K562 (cell line): Measurements from ENCODE around the gene FAM131C. TPM values are rescaled to one million over a fixed set of nuclear protein-coding genes. Genes with fewer than 3 reads are reported as not detected.
A peak's percentile ranks its signal among the peaks of the same experiment; 100 is the strongest.

Experiments
- ATAC-seq: fragments of 200-7000 bp; cut with Tn5 transposase; 3 replicates; pipeline ENCODE4 v1.9.1; 2020; ENCODE audit warnings: moderate library complexity
- BruUV-seq: library from RNA; stranded (reverse); fragments of 400-500 nt; replicated peaks from 2 replicates; lab custom pipeline; 2021; lab: Mats Ljungman, UMichigan
- CTCF ChIA-PET: fragments of 300-600 bp; formaldehyde crosslinking; extraction: SDS; loops from one replicate; lab custom pipeline; 2021; ENCODE audit warnings: low intra/inter-chr PET ratio; lab: Yijun Ruan, JAX
- POLR2A ChIA-PET: fragments of 300-600, 350-650 bp; sonication (Branson Sonifier 250); formaldehyde crosslinking; extraction: SDS; loops from one replicate; lab custom pipeline; 2021; ENCODE audit warnings: antibody characterized with exemption, inconsistent platforms; lab: Yijun Ruan, JAX
- DNase-seq, 4 experiments: peaks; one replicate each; pipeline versions ENCODE4 v3.0.0 to v3.0.0-alpha.2; 2011 to 2018; ENCODE audit warnings: low spot score in 3 of 4, mixed read lengths in 3 of 4; ENCODE audit errors: extremely low read depth in 1 of 4
- FAIRE-seq: peaks from 2 replicates; lab custom pipeline; 2011; peaks lifted over from hg19 to GRCh38; lab: Jason Lieb, UNC
- H2AFZ ChIP-seq: 2 replicates; pipeline ENCODE4 v1.6.0; 2011; ENCODE audit warnings: low read depth, low read length, control low read depth, inconsistent platforms
- H3K27ac ChIP-seq: fragments of 200-600 bp; 3 replicates; pipeline ENCODE4 v1.8.0; 2011; ENCODE audit warnings: low read depth, mild to moderate bottlenecking, control low read depth, inconsistent platforms, low read length, moderate library complexity, mixed read lengths; ENCODE audit errors: extremely low read depth
- H3K27me3 ChIP-seq, 2 experiments: fragments of 300-600 bp in 1 of 2; 2 replicates in 1 of 2; 3 replicates in 1 of 2; pipeline versions ENCODE4 v1.6.0 to v1.8.0; 2011; ENCODE audit warnings: inconsistent platforms in 2 of 2, low read length in 2 of 2, mild to moderate bottlenecking in 1 of 2, mixed read lengths in 1 of 2, moderate library complexity in 1 of 2; ENCODE audit not compliant: control insufficient read depth in 2 of 2, insufficient read depth in 2 of 2
- H3K36me3 ChIP-seq: fragments of 300-600 bp; 3 replicates; pipeline ENCODE4 v1.8.0; 2011; ENCODE audit warnings: mild to moderate bottlenecking, low read length, inconsistent platforms; ENCODE audit not compliant: control insufficient read depth, insufficient read depth
- H3K4me1 ChIP-seq, 2 experiments: fragments of 200-600 bp in 1 of 2; replicated peaks in 1 of 2; 2 replicates in 1 of 2; 3 replicates in 1 of 2; pipeline versions ENCODE4 v1.5.1 to v1.8.0; 2011; ENCODE audit warnings: inconsistent platforms in 2 of 2, low read length in 2 of 2, mild to moderate bottlenecking in 1 of 2, mixed read lengths in 1 of 2, moderate library complexity in 1 of 2; ENCODE audit not compliant: control insufficient read depth in 2 of 2, insufficient read depth in 2 of 2
- H3K4me2 ChIP-seq: 2 replicates; pipeline ENCODE4 v1.6.1; 2011; ENCODE audit warnings: low read length, control low read depth, inconsistent platforms, mixed read lengths; ENCODE audit not compliant: insufficient read depth
- H3K4me3 ChIP-seq: fragments of 200-600 bp; sonication (generic), shearing (Covaris generic); 2 replicates; pipeline ENCODE4 v1.5.1; 2016; ENCODE audit warnings: control low read depth, inconsistent platforms
- H3K79me2 ChIP-seq: fragments of 200-600 bp; 3 replicates; pipeline ENCODE4 v1.8.0; 2011; ENCODE audit warnings: low read length, inconsistent platforms; ENCODE audit not compliant: control insufficient read depth, insufficient read depth
- H3K9ac ChIP-seq, 2 experiments: 2 replicates each; pipeline versions ENCODE4 v1.6.0 to v1.6.1; 2011; ENCODE audit warnings: low read depth in 2 of 2, low read length in 2 of 2, control low read depth in 1 of 2, inconsistent platforms in 1 of 2, mild to moderate bottlenecking in 1 of 2, mixed read lengths in 1 of 2; ENCODE audit not compliant: insufficient read depth in 1 of 2
- H3K9me1 ChIP-seq: one replicate; pipeline ENCODE4 v1.6.0; 2011; ENCODE audit warnings: inconsistent platforms, mild to moderate bottlenecking, low read length, moderate library complexity; ENCODE audit not compliant: control insufficient read depth, insufficient read depth
- H3K9me3 ChIP-seq: replicated peaks from 2 replicates; pipeline ENCODE4 v1.5.1; 2011; ENCODE audit warnings: low read depth, low read length, inconsistent platforms; ENCODE audit not compliant: control insufficient read depth, insufficient read depth
- H4K20me1 ChIP-seq: replicated peaks from 2 replicates; pipeline ENCODE4 v1.6.1; 2011; ENCODE audit warnings: low read length, inconsistent platforms, mixed read lengths; ENCODE audit not compliant: control insufficient read depth, insufficient read depth
- COPS2 ChIP-seq: fragments of 450-650 bp; conservative IDR thresholded peaks from 2 replicates; pipeline ENCODE4 v1.6.1; 2016; ENCODE audit warnings: mild to moderate bottlenecking, moderate library complexity
- DIDO1 ChIP-seq: fragments of 450-650 bp; IDR thresholded peaks from 2 replicates; pipeline ENCODE4 v1.6.1; 2016; ENCODE audit warnings: low read depth, missing biosample characterization, missing genetic modification characterization
- EP300 ChIP-seq: IDR thresholded peaks from 2 replicates; pipeline ENCODE4 v1.6.1; 2012; ENCODE audit warnings: low read length, improper control_type of control experiment
- EP400 ChIP-seq: fragments of 450-650 bp; IDR thresholded peaks from 2 replicates; pipeline ENCODE4 v1.6.1; 2017; ENCODE audit warnings: antibody characterized with exemption, mild to moderate bottlenecking, moderate library complexity
- GATAD2A ChIP-seq: fragments of 450-650 bp; IDR thresholded peaks from 2 replicates; pipeline ENCODE4 v1.6.1; 2017
- KLF10 ChIP-seq: fragments of 250-450 bp; sonication (Bioruptor Pico); IDR thresholded peaks from 2 replicates; pipeline ENCODE4 v1.6.1; 2021; ENCODE audit warnings: matching md5 sums
- MTA3 ChIP-seq: fragments of 450-650 bp; formaldehyde crosslinking; IDR thresholded peaks from 2 replicates; pipeline ENCODE4 v1.6.1; 2017; ENCODE audit warnings: mild to moderate bottlenecking, borderline replicate concordance
- PYGO2 ChIP-seq: fragments of 450-650 bp; IDR thresholded peaks from 2 replicates; pipeline ENCODE4 v1.6.1; 2016; ENCODE audit warnings: mild to moderate bottlenecking, missing genetic modification characterization, moderate library complexity, missing compliant biosample characterization
- SAFB2 ChIP-seq: fragments of 200-400 bp; formaldehyde crosslinking; IDR thresholded peaks from 2 replicates; pipeline ENCODE4 v1.6.1; 2018; ENCODE audit warnings: borderline replicate concordance, low read length, low read depth, moderate library complexity; ENCODE audit not compliant: severe bottlenecking
- SMARCA4 ChIP-seq: fragments of 450-650 bp; IDR thresholded peaks from 2 replicates; pipeline ENCODE4 v1.6.1; 2016
- TBL1XR1 ChIP-seq, 2 experiments: IDR thresholded peaks; 2 replicates each; pipeline ENCODE4 v1.6.1; 2012; ENCODE audit warnings: improper control_type of control experiment in 2 of 2, low read length in 2 of 2, mild to moderate bottlenecking in 1 of 2
- WGBS: fragments of 100-300 bp; shearing (Covaris generic); methylation state at CpG from one replicate; pipeline ENCODE4 v1.1.6; 2016; ENCODE audit warnings: low coverage, mixed read lengths; ENCODE audit not compliant: insufficient coverage; ENCODE audit errors: missing lambda C conversion rate; 5-methylcytosine and 5-hydroxymethylcytosine counted together
- in situ Hi-C: fragments of 300-500 bp; cut with MboI; formaldehyde crosslinking; loops from 4 replicates; pipeline ENCODE4 v1.15.0; 2018; ENCODE audit warnings: inconsistent platforms, mixed read lengths
- intact Hi-C: fragments of 100-400 bp; cut with micrococcal nuclease; formaldehyde crosslinking; loops from 2 replicates; pipeline ENCODE4 v1.14.2; 2022
- polyA plus RNA-seq, 8 experiments: library from polyadenylated mRNA; depleted of rRNA in 4 of 8; stranded (reverse) in 5 of 8; unstranded in 3 of 8; fragments of >200 nt; fragmentation: Nextera tagmentation in 2 of 8; fragmentation: Illumina TruSeq in 1 of 8; extraction: Ambion mirVana in 2 of 8; extraction: Trizol in 1 of 8; gene quantifications; 2 replicates each; pipeline versions ENCODE4 v1.2.1 to v1.2.3, GENCODE V29; 2011 to 2014; ENCODE audit warnings: inconsistent platforms in 1 of 8, missing spikeins in 1 of 8
- total RNA-seq, 7 experiments: library from RNA; depleted of rRNA in 6 of 7; stranded (reverse); fragments of >200 nt in 6 of 7; fragmentation: Illumina TruSeq in 2 of 7; extraction: Trizol in 2 of 7; gene quantifications; 2 replicates each; pipeline versions ENCODE4 v1.2.1 to v1.2.3, GENCODE V29; 2011 to 2021; ENCODE audit warnings: low replicate concordance in 1 of 7
- TF ChIP-seq, protein P1 (sequence below), 2 experiments: IDR thresholded peaks; 2 replicates each; pipeline ENCODE4 v1.6.1; 2012; ENCODE audit warnings: improper control_type of control experiment in 2 of 2, low read depth in 2 of 2, low read length in 2 of 2, borderline replicate concordance in 1 of 2
- TF ChIP-seq, protein P2 (sequence below): fragments of 250-450 bp; sonication (Bioruptor Pico); IDR thresholded peaks from 2 replicates; pipeline ENCODE4 v1.4.0; 2020; ENCODE audit warnings: mild to moderate bottlenecking
- TF ChIP-seq, protein P3 (sequence below): sonication (generic); formaldehyde crosslinking; IDR thresholded peaks from 2 replicates; pipeline ENCODE4 v1.8.1; 2023; ENCODE audit warnings: mild to moderate bottlenecking, missing genetic modification reagents

FAM131C gene
- total and polyA plus RNA-seq, 9 of the 15 experiments (the other 6 are each of a cell fraction or from before 2014, with no cell fraction given): 0.10 to 0.29 (median 0.16) TPM; not detected in 6

DNA sequence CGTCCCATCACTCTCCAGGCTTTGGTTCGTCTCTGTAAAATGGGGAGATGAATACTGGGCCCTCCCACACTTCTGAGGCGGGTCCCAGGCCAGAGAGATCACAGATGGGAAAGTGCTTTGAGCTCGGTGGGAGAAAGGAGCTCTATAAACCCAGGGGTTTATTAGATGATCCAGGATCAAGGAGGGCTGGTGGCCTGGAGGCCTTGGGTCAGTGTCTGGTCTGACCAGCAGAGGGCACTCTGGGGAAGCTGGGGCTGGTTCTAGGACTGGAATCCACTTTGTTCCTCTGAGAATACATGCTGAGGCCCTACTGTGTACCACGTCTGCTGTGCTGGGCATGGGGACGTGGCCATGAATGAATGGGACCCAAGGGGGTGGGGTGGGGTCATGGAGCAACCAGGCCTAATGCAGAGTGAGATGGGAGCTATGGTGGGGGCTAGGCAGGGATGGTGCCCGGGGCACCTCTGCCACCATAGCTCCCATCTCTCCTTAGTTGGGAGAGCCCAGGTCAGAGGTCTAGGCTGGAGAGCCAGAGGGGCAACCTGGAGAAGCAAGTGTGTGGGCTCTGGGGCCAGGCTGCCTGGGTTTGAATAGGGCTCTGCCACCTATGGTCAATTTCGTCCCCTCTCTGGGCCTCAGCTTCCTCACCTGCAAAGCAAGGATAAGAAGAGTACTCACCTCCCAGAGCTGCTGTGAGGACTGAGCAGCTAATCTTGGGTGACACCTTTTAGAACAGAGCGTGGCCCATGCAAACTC, 9.0 kb upstream of the FAM131C start (continued):
- no peak for TF ChIP-seq KLF10
- no peak for TF ChIP-seq EP400
- TF ChIP-seq GATAD2A: no peak
- TF ChIP-seq PYGO2: no peak
- TF ChIP-seq MTA3: no peak
- 0 out of 2 replicates have a peak, but pooled peaks have one; percentile 12 for TF ChIP-seq EP300
- TF ChIP-seq TBL1XR1 (IDR thresholded peaks at IDR 0.05; ENCODE audit: low read length in 2 of 2): peak in 1 of 2 experiments; percentile 48; a peak in 1 of 4 replicates

DNA sequence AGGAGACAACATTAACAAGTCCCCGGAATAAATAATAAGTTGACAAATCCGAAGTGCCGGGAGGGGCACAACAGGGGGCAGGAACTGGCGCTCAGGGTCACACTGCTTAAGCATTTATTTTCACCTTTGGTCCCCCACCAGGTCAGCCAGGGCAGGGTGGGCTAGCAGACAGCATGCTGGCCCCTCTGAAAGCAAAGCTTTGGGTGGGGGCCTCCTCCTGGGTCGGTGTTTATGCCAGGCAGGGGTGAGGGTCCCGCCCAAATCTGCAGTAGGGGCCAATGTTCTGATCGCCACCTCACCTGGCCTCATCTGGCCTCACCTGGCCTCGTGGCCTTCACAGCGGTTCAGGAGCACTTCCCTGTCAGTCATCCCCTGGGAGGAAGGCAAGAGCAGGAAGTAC, 8.2 kb upstream of the FAM131C start:
- Histone ChIP-seq H4K20me1 (no peaks in the 10 kb centered on the region), H3K9me1 (no peaks in the 10 kb centered on the region), H3K27me3 (no peaks in the 10 kb centered on the region; a peak in 1 of 5 replicates), H3K27ac (no peak overlapping the region), H2AFZ (no peak overlapping the region), H3K4me3 (no peak overlapping the region), H3K9me3 (no peaks in the 10 kb centered on the region), H3K4me2 (no peak overlapping the region), H3K9ac (peak overlapping the region in 1 of 2 experiments; percentile 8; a peak in 1 of 4 replicates), H3K4me1 (peaks cover 6 to 23% of the 10 kb centered on the region in 2 experiments; a peak in 4 of 5 replicates), H3K79me2 (no peaks in the 10 kb centered on the region), H3K36me3 (no peaks in the 10 kb centered on the region)
- intact Hi-C loops: loop anchor here (1.0 to 5.0 kb wide), 4 partner anchors 71 to 286 kb away; partner anchors contain the start of gene SZRD1
- no peak for DNase-seq
- no TSS peak for BruUV-seq
- ATAC-seq: no peak
- in situ Hi-C loops: loop anchor here (5.0 kb wide), 3 partner anchors 106 to 281 kb away; no protein-coding TSS in a partner anchor
- ChIA-PET CTCF (interaction anchor here (0.6 to 9.0 kb wide), 6 partner anchors 40 to 282 kb away, joined by 3 to 208 read pairs (median 4); no protein-coding TSS in a partner anchor), POLR2A (interaction anchor here (0.6 to 1.6 kb wide), 4 partner anchors 93 to 521 kb away, joined by 3 to 4 read pairs (median 4); no protein-coding TSS in a partner anchor)
- no peak for FAIRE-seq
- WGBS: 63% methylated on average over 9 of the region's 9 CpGs
- TF ChIP-seq DIDO1 (tag) (no peak), SAFB2 (no peak), COPS2 (no peak), SMARCA4 (no peak)
- TF ChIP-seq, protein P1, sequence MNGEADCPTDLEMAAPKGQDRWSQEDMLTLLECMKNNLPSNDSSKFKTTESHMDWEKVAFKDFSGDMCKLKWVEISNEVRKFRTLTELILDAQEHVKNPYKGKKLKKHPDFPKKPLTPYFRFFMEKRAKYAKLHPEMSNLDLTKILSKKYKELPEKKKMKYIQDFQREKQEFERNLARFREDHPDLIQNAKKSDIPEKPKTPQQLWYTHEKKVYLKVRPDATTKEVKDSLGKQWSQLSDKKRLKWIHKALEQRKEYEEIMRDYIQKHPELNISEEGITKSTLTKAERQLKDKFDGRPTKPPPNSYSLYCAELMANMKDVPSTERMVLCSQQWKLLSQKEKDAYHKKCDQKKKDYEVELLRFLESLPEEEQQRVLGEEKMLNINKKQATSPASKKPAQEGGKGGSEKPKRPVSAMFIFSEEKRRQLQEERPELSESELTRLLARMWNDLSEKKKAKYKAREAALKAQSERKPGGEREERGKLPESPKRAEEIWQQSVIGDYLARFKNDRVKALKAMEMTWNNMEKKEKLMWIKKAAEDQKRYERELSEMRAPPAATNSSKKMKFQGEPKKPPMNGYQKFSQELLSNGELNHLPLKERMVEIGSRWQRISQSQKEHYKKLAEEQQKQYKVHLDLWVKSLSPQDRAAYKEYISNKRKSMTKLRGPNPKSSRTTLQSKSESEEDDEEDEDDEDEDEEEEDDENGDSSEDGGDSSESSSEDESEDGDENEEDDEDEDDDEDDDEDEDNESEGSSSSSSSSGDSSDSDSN (IDR thresholded peaks at IDR 0.05; ENCODE audit: borderline replicate concordance in 1 of 2, low read depth in 2 of 2, low read length in 2 of 2): no peak
- TF ChIP-seq, protein P2, sequence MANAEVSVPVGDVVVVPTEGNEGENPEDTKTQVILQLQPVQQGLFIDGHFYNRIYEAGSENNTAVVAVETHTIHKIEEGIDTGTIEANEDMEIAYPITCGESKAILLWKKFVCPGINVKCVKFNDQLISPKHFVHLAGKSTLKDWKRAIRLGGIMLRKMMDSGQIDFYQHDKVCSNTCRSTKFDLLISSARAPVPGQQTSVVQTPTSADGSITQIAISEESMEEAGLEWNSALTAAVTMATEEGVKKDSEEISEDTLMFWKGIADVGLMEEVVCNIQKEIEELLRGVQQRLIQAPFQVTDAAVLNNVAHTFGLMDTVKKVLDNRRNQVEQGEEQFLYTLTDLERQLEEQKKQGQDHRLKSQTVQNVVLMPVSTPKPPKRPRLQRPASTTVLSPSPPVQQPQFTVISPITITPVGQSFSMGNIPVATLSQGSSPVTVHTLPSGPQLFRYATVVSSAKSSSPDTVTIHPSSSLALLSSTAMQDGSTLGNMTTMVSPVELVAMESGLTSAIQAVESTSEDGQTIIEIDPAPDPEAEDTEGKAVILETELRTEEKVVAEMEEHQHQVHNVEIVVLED (CRISPR knock-in tag): no peak
- TF ChIP-seq, protein P3, sequence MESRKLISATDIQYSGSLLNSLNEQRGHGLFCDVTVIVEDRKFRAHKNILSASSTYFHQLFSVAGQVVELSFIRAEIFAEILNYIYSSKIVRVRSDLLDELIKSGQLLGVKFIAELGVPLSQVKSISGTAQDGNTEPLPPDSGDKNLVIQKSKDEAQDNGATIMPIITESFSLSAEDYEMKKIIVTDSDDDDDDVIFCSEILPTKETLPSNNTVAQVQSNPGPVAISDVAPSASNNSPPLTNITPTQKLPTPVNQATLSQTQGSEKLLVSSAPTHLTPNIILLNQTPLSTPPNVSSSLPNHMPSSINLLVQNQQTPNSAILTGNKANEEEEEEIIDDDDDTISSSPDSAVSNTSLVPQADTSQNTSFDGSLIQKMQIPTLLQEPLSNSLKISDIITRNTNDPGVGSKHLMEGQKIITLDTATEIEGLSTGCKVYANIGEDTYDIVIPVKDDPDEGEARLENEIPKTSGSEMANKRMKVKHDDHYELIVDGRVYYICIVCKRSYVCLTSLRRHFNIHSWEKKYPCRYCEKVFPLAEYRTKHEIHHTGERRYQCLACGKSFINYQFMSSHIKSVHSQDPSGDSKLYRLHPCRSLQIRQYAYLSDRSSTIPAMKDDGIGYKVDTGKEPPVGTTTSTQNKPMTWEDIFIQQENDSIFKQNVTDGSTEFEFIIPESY (CRISPR knock-in tag): no peak
